AG09319 (cell line): ENCODE results near the gene ELF2.

Source experiments
- DNase-seq: peaks from one replicate; pipeline ENCODE4 v3.0.0-alpha.2; 2010; ENCODE audit warnings: low read depth; ENCODE audit errors: extremely low read depth
- CTCF ChIP-seq: IDR thresholded peaks from 2 replicates; pipeline ENCODE4 v1.5.1; 2011; ENCODE audit warnings: low read depth, mild to moderate bottlenecking, inconsistent platforms, low read length, moderate library complexity

Gene ELF2

GRCh38 chr4:139142087-139142486, 34.9 kb downstream of the ELF2 start:
- DNase-seq = no peak
- TF ChIP-seq CTCF = no peak

- TF ChIP-seq CTCF = no peak
Observed at GRCh38 chr4:139137763-139138162, 39.3 kb downstream of the ELF2 start.

GRCh38 chr4:139134403-139134802, 42.6 kb downstream of the ELF2 start:
- no peak for DNase-seq
- no peak for TF ChIP-seq CTCF

More at GRCh38 chr4:139137763-139138162, 39.3 kb downstream of the ELF2 start:
- DNase-seq = no peak

- no peak for TF ChIP-seq CTCF
- DNase-seq = no peak
Observed at GRCh38 chr4:139131209-139131870, 45.7 kb downstream of the ELF2 start.

- no peak for DNase-seq
- TF ChIP-seq CTCF = no peak
Observed at GRCh38 chr4:139129206-139129605, 47.8 kb downstream of the ELF2 start.

- no peak for DNase-seq
Observed at GRCh38 chr4:139126898-139127297, 50.1 kb downstream of the ELF2 start.

GRCh38 chr4:139123910-139124309, 53.1 kb downstream of the ELF2 start:
- TF ChIP-seq CTCF = no peak
- DNase-seq = no peak

More at GRCh38 chr4:139126898-139127297, 50.1 kb downstream of the ELF2 start:
- TF ChIP-seq CTCF = no peak
